Measurements from ENCODE around the gene PRR13.

DNA sequence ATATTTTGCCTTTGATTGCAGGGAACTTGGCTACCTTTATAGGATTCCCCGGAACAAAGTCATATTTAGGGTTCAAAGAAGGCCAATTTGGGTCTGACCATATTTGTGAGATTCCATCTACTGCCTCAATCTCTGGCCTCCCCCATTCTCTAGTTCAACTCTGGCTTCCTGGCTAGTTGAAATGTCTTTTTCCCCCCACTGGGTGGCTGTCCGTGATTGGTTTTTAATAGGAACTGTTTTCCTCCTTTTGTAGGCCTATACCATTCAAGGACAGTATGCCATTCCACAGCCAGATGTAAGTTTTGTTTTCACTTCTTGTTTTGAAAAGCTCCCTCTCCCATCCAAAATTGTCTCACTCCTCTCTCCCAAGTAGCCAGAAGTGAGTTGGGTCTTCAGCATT is 24.1 kb downstream of the PRR13 start:
- TF ChIP-seq, protein P1, sequence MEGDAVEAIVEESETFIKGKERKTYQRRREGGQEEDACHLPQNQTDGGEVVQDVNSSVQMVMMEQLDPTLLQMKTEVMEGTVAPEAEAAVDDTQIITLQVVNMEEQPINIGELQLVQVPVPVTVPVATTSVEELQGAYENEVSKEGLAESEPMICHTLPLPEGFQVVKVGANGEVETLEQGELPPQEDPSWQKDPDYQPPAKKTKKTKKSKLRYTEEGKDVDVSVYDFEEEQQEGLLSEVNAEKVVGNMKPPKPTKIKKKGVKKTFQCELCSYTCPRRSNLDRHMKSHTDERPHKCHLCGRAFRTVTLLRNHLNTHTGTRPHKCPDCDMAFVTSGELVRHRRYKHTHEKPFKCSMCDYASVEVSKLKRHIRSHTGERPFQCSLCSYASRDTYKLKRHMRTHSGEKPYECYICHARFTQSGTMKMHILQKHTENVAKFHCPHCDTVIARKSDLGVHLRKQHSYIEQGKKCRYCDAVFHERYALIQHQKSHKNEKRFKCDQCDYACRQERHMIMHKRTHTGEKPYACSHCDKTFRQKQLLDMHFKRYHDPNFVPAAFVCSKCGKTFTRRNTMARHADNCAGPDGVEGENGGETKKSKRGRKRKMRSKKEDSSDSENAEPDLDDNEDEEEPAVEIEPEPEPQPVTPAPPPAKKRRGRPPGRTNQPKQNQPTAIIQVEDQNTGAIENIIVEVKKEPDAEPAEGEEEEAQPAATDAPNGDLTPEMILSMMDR (IDR thresholded peaks at IDR 0.05) = peak in 1 of 6 experiments; percentile 16
- no peak for TF ChIP-seq POLR2A (IDR thresholded peaks at IDR 0.05)

Measured in adrenal gland (tissue), 5 donors.